Gastroesophageal sphincter (tissue), 3 donors: ENCODE measurements around the gene ZC3H12D.

Experiments used
- POLR2AphosphoS5 ChIP-seq: sonication (generic); formaldehyde crosslinking; IDR thresholded peaks from one replicate; pipeline ENCODE4 v1.6.1; 2017; ENCODE audit warnings: antibody characterized with exemption
- TF ChIP-seq, protein P1 (sequence below), 4 experiments: fragments of 200-600 bp in 2 of 4; fragments of 450-650 bp in 2 of 4; sonication (generic) in 1 of 4; IDR thresholded peaks; one replicate each; pipeline ENCODE4 v1.5.1; 2017 to 2019; ENCODE audit warnings: antibody characterized with exemption in 4 of 4, mild to moderate bottlenecking in 2 of 4, moderate library complexity in 2 of 4

DNA sequence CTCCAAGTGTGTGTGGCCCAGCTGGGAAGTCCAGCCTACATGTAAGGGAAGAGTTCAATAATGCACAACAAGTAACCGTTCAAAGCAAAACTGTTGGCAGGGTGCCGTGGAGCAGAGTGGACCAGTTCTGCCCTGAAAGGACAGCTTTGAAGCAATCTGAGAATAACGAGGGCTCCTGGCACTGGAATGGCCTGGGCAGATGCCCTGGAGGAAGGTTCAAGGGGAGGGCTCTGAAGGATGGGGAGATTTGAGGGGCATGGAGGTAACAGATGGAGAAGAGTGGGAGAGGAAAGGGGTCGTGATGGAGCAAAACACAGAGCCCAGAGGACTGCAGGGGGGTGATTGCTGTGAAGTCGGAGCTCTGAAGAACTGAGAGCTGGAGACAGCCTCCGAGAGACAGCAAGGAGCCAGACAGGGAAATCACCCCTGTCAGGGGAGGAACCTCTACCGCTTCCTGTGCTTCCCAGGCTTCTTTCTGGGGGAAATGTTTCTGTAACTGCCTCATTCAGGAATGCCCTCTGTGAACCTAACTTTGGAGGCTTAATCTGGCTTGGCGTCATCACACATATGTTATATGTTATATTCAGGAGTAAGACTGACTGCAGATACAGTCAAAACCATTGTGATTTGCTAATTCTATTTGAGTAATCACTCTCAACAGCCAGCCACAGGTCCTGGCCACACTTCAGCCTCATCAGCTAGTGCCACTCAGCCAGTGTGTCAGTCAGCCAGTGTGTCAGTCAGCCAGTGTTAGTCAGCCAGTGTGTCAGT is 41.2 kb downstream of the ZC3H12D start:
- TF ChIP-seq, protein P1, sequence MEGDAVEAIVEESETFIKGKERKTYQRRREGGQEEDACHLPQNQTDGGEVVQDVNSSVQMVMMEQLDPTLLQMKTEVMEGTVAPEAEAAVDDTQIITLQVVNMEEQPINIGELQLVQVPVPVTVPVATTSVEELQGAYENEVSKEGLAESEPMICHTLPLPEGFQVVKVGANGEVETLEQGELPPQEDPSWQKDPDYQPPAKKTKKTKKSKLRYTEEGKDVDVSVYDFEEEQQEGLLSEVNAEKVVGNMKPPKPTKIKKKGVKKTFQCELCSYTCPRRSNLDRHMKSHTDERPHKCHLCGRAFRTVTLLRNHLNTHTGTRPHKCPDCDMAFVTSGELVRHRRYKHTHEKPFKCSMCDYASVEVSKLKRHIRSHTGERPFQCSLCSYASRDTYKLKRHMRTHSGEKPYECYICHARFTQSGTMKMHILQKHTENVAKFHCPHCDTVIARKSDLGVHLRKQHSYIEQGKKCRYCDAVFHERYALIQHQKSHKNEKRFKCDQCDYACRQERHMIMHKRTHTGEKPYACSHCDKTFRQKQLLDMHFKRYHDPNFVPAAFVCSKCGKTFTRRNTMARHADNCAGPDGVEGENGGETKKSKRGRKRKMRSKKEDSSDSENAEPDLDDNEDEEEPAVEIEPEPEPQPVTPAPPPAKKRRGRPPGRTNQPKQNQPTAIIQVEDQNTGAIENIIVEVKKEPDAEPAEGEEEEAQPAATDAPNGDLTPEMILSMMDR (IDR thresholded peaks at IDR 0.05): no peak
- no peak for TF ChIP-seq POLR2AphosphoS5
